K562 (cell line): ENCODE measurements around the gene TBL1Y. TPM values are rescaled to one million over a fixed set of nuclear protein-coding genes. Genes with fewer than 3 reads are reported as not detected.
"Not testable (repeated sequence)": the region's sequence is repeated elsewhere in the genome, so short reads cannot be mapped to it uniquely, and the experiment has no call there.

ENCODE experiments used
- ATAC-seq: fragments of 200-7000 bp; cut with Tn5 transposase; 3 replicates; pipeline ENCODE4 v1.9.1; 2020; ENCODE audit warnings: moderate library complexity
- BruUV-seq: library from RNA; stranded (reverse); fragments of 400-500 nt; replicated peaks from 2 replicates; lab custom pipeline; 2021; lab: Mats Ljungman, UMichigan
- CTCF ChIA-PET: fragments of 300-600 bp; formaldehyde crosslinking; extraction: SDS; loops from one replicate; lab custom pipeline; 2021; ENCODE audit warnings: low intra/inter-chr PET ratio; lab: Yijun Ruan, JAX
- POLR2A ChIA-PET: fragments of 300-600, 350-650 bp; sonication (Branson Sonifier 250); formaldehyde crosslinking; extraction: SDS; loops from one replicate; lab custom pipeline; 2021; ENCODE audit warnings: antibody characterized with exemption, inconsistent platforms; lab: Yijun Ruan, JAX
- DNase-seq, 4 experiments: peaks; one replicate each; pipeline versions ENCODE4 v3.0.0 to v3.0.0-alpha.2; 2011 to 2018; ENCODE audit warnings: low spot score in 3 of 4, mixed read lengths in 3 of 4; ENCODE audit errors: extremely low read depth in 1 of 4
- FAIRE-seq: peaks from 2 replicates; lab custom pipeline; 2011; peaks lifted over from hg19 to GRCh38; lab: Jason Lieb, UNC
- H2AFZ ChIP-seq: 2 replicates; pipeline ENCODE4 v1.6.0; 2011; ENCODE audit warnings: low read depth, low read length, control low read depth, inconsistent platforms
- H3K27ac ChIP-seq: fragments of 200-600 bp; 3 replicates; pipeline ENCODE4 v1.8.0; 2011; ENCODE audit warnings: low read depth, mild to moderate bottlenecking, control low read depth, inconsistent platforms, low read length, moderate library complexity, mixed read lengths; ENCODE audit errors: extremely low read depth
- H3K27me3 ChIP-seq, 2 experiments: fragments of 300-600 bp in 1 of 2; 2 replicates in 1 of 2; 3 replicates in 1 of 2; pipeline versions ENCODE4 v1.6.0 to v1.8.0; 2011; ENCODE audit warnings: inconsistent platforms in 2 of 2, low read length in 2 of 2, mild to moderate bottlenecking in 1 of 2, mixed read lengths in 1 of 2, moderate library complexity in 1 of 2; ENCODE audit not compliant: control insufficient read depth in 2 of 2, insufficient read depth in 2 of 2
- H3K36me3 ChIP-seq: fragments of 300-600 bp; 3 replicates; pipeline ENCODE4 v1.8.0; 2011; ENCODE audit warnings: mild to moderate bottlenecking, low read length, inconsistent platforms; ENCODE audit not compliant: control insufficient read depth, insufficient read depth
- H3K4me1 ChIP-seq, 2 experiments: fragments of 200-600 bp in 1 of 2; replicated peaks in 1 of 2; 2 replicates in 1 of 2; 3 replicates in 1 of 2; pipeline versions ENCODE4 v1.5.1 to v1.8.0; 2011; ENCODE audit warnings: inconsistent platforms in 2 of 2, low read length in 2 of 2, mild to moderate bottlenecking in 1 of 2, mixed read lengths in 1 of 2, moderate library complexity in 1 of 2; ENCODE audit not compliant: control insufficient read depth in 2 of 2, insufficient read depth in 2 of 2
- H3K4me2 ChIP-seq: 2 replicates; pipeline ENCODE4 v1.6.1; 2011; ENCODE audit warnings: low read length, control low read depth, inconsistent platforms, mixed read lengths; ENCODE audit not compliant: insufficient read depth
- H3K4me3 ChIP-seq: fragments of 200-600 bp; sonication (generic), shearing (Covaris generic); 2 replicates; pipeline ENCODE4 v1.5.1; 2016; ENCODE audit warnings: control low read depth, inconsistent platforms
- H3K79me2 ChIP-seq: fragments of 200-600 bp; 3 replicates; pipeline ENCODE4 v1.8.0; 2011; ENCODE audit warnings: low read length, inconsistent platforms; ENCODE audit not compliant: control insufficient read depth, insufficient read depth
- H3K9ac ChIP-seq, 2 experiments: 2 replicates each; pipeline versions ENCODE4 v1.6.0 to v1.6.1; 2011; ENCODE audit warnings: low read depth in 2 of 2, low read length in 2 of 2, control low read depth in 1 of 2, inconsistent platforms in 1 of 2, mild to moderate bottlenecking in 1 of 2, mixed read lengths in 1 of 2; ENCODE audit not compliant: insufficient read depth in 1 of 2
- H3K9me1 ChIP-seq: one replicate; pipeline ENCODE4 v1.6.0; 2011; ENCODE audit warnings: inconsistent platforms, mild to moderate bottlenecking, low read length, moderate library complexity; ENCODE audit not compliant: control insufficient read depth, insufficient read depth
- H3K9me3 ChIP-seq: replicated peaks from 2 replicates; pipeline ENCODE4 v1.5.1; 2011; ENCODE audit warnings: low read depth, low read length, inconsistent platforms; ENCODE audit not compliant: control insufficient read depth, insufficient read depth
- H4K20me1 ChIP-seq: replicated peaks from 2 replicates; pipeline ENCODE4 v1.6.1; 2011; ENCODE audit warnings: low read length, inconsistent platforms, mixed read lengths; ENCODE audit not compliant: control insufficient read depth, insufficient read depth
- BCL6 ChIP-seq: fragments of 250-450 bp; sonication (Bioruptor Pico); IDR thresholded peaks from 2 replicates; pipeline ENCODE4 v1.4.0; 2020
- GTF2F1 ChIP-seq: IDR thresholded peaks from 2 replicates; pipeline ENCODE4 v1.6.1; 2011; ENCODE audit warnings: low read depth, low read length, improper control_type of control experiment
- HDAC3 ChIP-seq: fragments of 450-650 bp; IDR thresholded peaks from 2 replicates; pipeline ENCODE4 v1.6.1; 2018; ENCODE audit warnings: borderline replicate concordance, mild to moderate bottlenecking, moderate library complexity; ENCODE audit not compliant: partially characterized antibody
- ILF3 ChIP-seq: fragments of 450-650 bp; IDR thresholded peaks from 2 replicates; pipeline ENCODE4 v1.6.1; 2018; ENCODE audit warnings: antibody characterized with exemption, mild to moderate bottlenecking, moderate library complexity, borderline replicate concordance
- KLF6 ChIP-seq: fragments of 250-450 bp; sonication (Bioruptor Pico); IDR thresholded peaks from 2 replicates; pipeline ENCODE4 v1.4.0; 2020; ENCODE audit warnings: mild to moderate bottlenecking, moderate library complexity, borderline replicate concordance
- MXI1 ChIP-seq: IDR thresholded peaks from 2 replicates; pipeline ENCODE4 v1.6.1; 2011; ENCODE audit warnings: low read depth, mild to moderate bottlenecking, improper control_type of control experiment, low read length
- NELFE ChIP-seq: IDR thresholded peaks from 2 replicates; pipeline ENCODE4 v1.6.1; 2011; ENCODE audit warnings: mild to moderate bottlenecking; ENCODE audit not compliant: insufficient read depth, insufficient read length
- NUFIP1 ChIP-seq: fragments of 450-650 bp; IDR thresholded peaks from 2 replicates; pipeline ENCODE4 v1.6.1; 2018; ENCODE audit not compliant: partially characterized antibody
- POLR2H ChIP-seq: IDR thresholded peaks from 2 replicates; pipeline ENCODE4 v1.6.1; 2016; ENCODE audit warnings: missing genetic modification characterization, low read depth, mild to moderate bottlenecking, control low read depth, missing compliant biosample characterization, moderate library complexity
- RUNX1 ChIP-seq: sonication (generic); IDR thresholded peaks from 2 replicates; pipeline ENCODE4 v1.6.1; 2016; ENCODE audit warnings: antibody characterized with exemption, low read depth
- SIN3A ChIP-seq, 2 experiments: fragments of 150-350 bp in 1 of 2; IDR thresholded peaks; 2 replicates each; pipeline ENCODE4 v1.6.1; 2011 to 2016; ENCODE audit warnings: borderline replicate concordance in 2 of 2, low read depth in 2 of 2, low read length in 2 of 2, mild to moderate bottlenecking in 2 of 2, moderate library complexity in 2 of 2; ENCODE audit not compliant: control insufficient read depth in 1 of 2
- SNIP1 ChIP-seq: fragments of 450-650 bp; IDR thresholded peaks from 2 replicates; pipeline ENCODE4 v1.7.1; 2017; ENCODE audit warnings: low read depth, mild to moderate bottlenecking
- ZNF146 ChIP-seq: IDR thresholded peaks from one replicate; pipeline ENCODE4 v1.6.1; 2018; ENCODE audit warnings: missing compliant biosample characterization; ENCODE audit not compliant: unreplicated experiment
- WGBS: fragments of 100-300 bp; shearing (Covaris generic); methylation state at CpG from one replicate; pipeline ENCODE4 v1.1.6; 2016; ENCODE audit warnings: low coverage, mixed read lengths; ENCODE audit not compliant: insufficient coverage; ENCODE audit errors: missing lambda C conversion rate; 5-methylcytosine and 5-hydroxymethylcytosine counted together
- in situ Hi-C: fragments of 300-500 bp; cut with MboI; formaldehyde crosslinking; loops from 4 replicates; pipeline ENCODE4 v1.15.0; 2018; ENCODE audit warnings: inconsistent platforms, mixed read lengths
- intact Hi-C: fragments of 100-400 bp; cut with micrococcal nuclease; formaldehyde crosslinking; loops from 2 replicates; pipeline ENCODE4 v1.14.2; 2022
- polyA plus RNA-seq, 8 experiments: library from polyadenylated mRNA; depleted of rRNA in 4 of 8; stranded (reverse) in 5 of 8; unstranded in 3 of 8; fragments of >200 nt; fragmentation: Nextera tagmentation in 2 of 8; fragmentation: Illumina TruSeq in 1 of 8; extraction: Ambion mirVana in 2 of 8; extraction: Trizol in 1 of 8; gene quantifications; 2 replicates each; pipeline versions ENCODE4 v1.2.1 to v1.2.3, GENCODE V29; 2011 to 2014; ENCODE audit warnings: inconsistent platforms in 1 of 8, missing spikeins in 1 of 8
- total RNA-seq, 7 experiments: library from RNA; depleted of rRNA in 6 of 7; stranded (reverse); fragments of >200 nt in 6 of 7; fragmentation: Illumina TruSeq in 2 of 7; extraction: Trizol in 2 of 7; gene quantifications; 2 replicates each; pipeline versions ENCODE4 v1.2.1 to v1.2.3, GENCODE V29; 2011 to 2021; ENCODE audit warnings: low replicate concordance in 1 of 7

Gene TBL1Y
- total and polyA plus RNA-seq, 9 of the 15 experiments (the other 6 are each of a cell fraction or from before 2014, with no cell fraction given): not detected

GRCh38 chrY:6907591-6907990 is 2.9 kb upstream of the TBL1Y start:
- no peak overlapping the region for H2AFZ ChIP-seq
- TF ChIP-seq ILF3: no peak
- TF ChIP-seq BCL6 (CRISPR knock-in tag): no peak
- TF ChIP-seq RUNX1: no peak
- no peak for TF ChIP-seq NELFE
- no peak for TF ChIP-seq NUFIP1
- no peak for TF ChIP-seq KLF6 (CRISPR knock-in tag)
- no peak for TF ChIP-seq POLR2H (tag)
- no peak for TF ChIP-seq SNIP1
- no peak for TF ChIP-seq GTF2F1
- TF ChIP-seq SIN3A (IDR thresholded peaks at IDR 0.05; ENCODE audit: borderline replicate concordance in 2 of 2, control insufficient read depth in 1 of 2, low read depth in 2 of 2, low read length in 2 of 2): no peak
- no peak for TF ChIP-seq MXI1
- no peak for TF ChIP-seq HDAC3
- no peak for TF ChIP-seq ZNF146 (CRISPR knock-in tag)
- no peaks in the 10 kb centered on the region for H4K20me1 ChIP-seq
- FAIRE-seq (no peak), DNase-seq (no peak), ATAC-seq (no peak)
- intact Hi-C loops (no loop called here), in situ Hi-C loops (no loop called here)
- H3K9me1 ChIP-seq: no peaks in the 10 kb centered on the region
- H3K27ac ChIP-seq: no peak overlapping the region
- no TSS peak for BruUV-seq
- ChIA-PET CTCF (no interaction called here), POLR2A (no interaction called here)
- H3K9me3 ChIP-seq: no peaks in the 10 kb centered on the region
- no CpG with 5 or more reads among the region's 1 CpG for WGBS
- H3K4me1 ChIP-seq: no peaks in the 10 kb centered on the region
- no peaks in the 10 kb centered on the region for H3K79me2 ChIP-seq
- H3K36me3 ChIP-seq: no peaks in the 10 kb centered on the region
- H3K27me3 ChIP-seq: no peaks in the 10 kb centered on the region
- H3K4me3 ChIP-seq: no peak overlapping the region
- H3K4me2 ChIP-seq: no peak overlapping the region
- no peak overlapping the region for H3K9ac ChIP-seq

- H3K4me2 ChIP-seq, H3K27me3 ChIP-seq, H3K4me3 ChIP-seq, H3K79me2 ChIP-seq, H3K9me1 ChIP-seq, in situ Hi-C loops, H3K36me3 ChIP-seq, H3K4me1 ChIP-seq, BruUV-seq, H4K20me1 ChIP-seq, DNase-seq, intact Hi-C loops, H3K9me3 ChIP-seq, POLR2A ChIA-PET, H3K27ac ChIP-seq, H3K9ac ChIP-seq, FAIRE-seq, CTCF ChIA-PET, H2AFZ ChIP-seq, ATAC-seq: not testable (repeated sequence)
- no CpG with 5 or more reads among the region's 6 CpGs for WGBS
These were observed 2.5 kb upstream of the TBL1Y start for GRCh38 chrY:6908021-6908420.
